ENCODE results near the gene CRYZ.

DNA sequence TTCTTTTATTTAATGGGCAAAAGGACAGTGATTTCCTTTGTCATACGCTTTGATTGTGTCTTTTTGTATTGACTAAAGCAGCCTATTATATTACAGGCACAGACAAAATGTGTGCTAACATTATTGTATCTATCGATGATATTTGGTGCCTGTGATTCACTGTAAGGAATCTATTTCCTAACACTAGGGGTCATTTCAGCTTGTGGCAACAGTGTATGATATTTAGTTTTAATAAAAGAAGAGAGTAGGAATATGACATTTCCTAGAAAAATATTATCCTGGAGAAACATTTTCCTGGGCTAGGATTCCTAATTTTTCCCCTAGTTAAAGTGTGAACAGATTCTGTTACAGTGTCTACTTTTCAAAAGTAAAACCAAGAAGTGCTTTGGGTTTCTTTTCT lies 42.9 kb upstream of the CRYZ start:
- TF ChIP-seq, protein P1, sequence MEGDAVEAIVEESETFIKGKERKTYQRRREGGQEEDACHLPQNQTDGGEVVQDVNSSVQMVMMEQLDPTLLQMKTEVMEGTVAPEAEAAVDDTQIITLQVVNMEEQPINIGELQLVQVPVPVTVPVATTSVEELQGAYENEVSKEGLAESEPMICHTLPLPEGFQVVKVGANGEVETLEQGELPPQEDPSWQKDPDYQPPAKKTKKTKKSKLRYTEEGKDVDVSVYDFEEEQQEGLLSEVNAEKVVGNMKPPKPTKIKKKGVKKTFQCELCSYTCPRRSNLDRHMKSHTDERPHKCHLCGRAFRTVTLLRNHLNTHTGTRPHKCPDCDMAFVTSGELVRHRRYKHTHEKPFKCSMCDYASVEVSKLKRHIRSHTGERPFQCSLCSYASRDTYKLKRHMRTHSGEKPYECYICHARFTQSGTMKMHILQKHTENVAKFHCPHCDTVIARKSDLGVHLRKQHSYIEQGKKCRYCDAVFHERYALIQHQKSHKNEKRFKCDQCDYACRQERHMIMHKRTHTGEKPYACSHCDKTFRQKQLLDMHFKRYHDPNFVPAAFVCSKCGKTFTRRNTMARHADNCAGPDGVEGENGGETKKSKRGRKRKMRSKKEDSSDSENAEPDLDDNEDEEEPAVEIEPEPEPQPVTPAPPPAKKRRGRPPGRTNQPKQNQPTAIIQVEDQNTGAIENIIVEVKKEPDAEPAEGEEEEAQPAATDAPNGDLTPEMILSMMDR (IDR thresholded peaks at IDR 0.05; ENCODE audit: extremely low read depth in 1 of 2, insufficient read depth in 1 of 2, low read depth in 1 of 2, low read length in 2 of 2), result no peak
- TF ChIP-seq EZH2 (IDR thresholded peaks at IDR 0.05; ENCODE audit: borderline replicate concordance, low read depth, low read length, severe bottlenecking) (no peak), POLR2A (IDR thresholded peaks at IDR 0.05; ENCODE audit: low read depth, low read length) (no peak), POLR2AphosphoS5 (IDR thresholded peaks at IDR 0.05; ENCODE audit: insufficient read depth, low read depth, low read length) (no peak), MYC (IDR thresholded peaks at IDR 0.05; ENCODE audit: low read depth, low read length) (no peak), GATA2 (IDR thresholded peaks at IDR 0.05; ENCODE audit: insufficient read depth, insufficient read length, low read depth, low read length) (no peak)
- TF ChIP-seq, protein P2, sequence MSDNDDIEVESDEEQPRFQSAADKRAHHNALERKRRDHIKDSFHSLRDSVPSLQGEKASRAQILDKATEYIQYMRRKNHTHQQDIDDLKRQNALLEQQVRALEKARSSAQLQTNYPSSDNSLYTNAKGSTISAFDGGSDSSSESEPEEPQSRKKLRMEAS (IDR thresholded peaks at IDR 0.05; ENCODE audit: insufficient read depth, insufficient read length), result no peak

All from endothelial cell of umbilical vein (primary cell).